Measurements from ENCODE around the gene PTX3.

DNA sequence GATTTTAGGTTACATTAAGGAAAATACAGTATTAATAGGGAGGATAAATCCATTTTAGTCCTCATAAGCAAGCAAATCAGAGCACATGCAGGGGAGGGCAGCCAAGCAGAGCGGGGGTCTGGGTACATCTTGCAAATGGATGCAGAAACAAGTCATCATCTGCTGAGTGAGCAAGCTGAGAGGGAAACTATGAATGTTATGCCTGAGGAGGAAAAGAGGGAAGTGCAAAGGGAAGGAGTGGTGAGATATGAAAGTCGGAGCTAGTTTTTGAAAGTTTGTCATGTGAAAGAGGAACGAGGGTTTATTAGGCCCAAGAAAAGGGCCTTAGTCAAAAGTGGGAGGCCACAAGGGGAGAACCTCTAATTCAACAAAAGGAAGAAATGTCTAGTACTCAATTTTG, 15.4 kb downstream of the PTX3 start:
- TF ChIP-seq TARDBP (IDR thresholded peaks at IDR 0.05; ENCODE audit: borderline replicate concordance) (no peak), CBX5 (IDR thresholded peaks at IDR 0.05; ENCODE audit: low read depth) (no peak)
- TF ChIP-seq, protein P1, sequence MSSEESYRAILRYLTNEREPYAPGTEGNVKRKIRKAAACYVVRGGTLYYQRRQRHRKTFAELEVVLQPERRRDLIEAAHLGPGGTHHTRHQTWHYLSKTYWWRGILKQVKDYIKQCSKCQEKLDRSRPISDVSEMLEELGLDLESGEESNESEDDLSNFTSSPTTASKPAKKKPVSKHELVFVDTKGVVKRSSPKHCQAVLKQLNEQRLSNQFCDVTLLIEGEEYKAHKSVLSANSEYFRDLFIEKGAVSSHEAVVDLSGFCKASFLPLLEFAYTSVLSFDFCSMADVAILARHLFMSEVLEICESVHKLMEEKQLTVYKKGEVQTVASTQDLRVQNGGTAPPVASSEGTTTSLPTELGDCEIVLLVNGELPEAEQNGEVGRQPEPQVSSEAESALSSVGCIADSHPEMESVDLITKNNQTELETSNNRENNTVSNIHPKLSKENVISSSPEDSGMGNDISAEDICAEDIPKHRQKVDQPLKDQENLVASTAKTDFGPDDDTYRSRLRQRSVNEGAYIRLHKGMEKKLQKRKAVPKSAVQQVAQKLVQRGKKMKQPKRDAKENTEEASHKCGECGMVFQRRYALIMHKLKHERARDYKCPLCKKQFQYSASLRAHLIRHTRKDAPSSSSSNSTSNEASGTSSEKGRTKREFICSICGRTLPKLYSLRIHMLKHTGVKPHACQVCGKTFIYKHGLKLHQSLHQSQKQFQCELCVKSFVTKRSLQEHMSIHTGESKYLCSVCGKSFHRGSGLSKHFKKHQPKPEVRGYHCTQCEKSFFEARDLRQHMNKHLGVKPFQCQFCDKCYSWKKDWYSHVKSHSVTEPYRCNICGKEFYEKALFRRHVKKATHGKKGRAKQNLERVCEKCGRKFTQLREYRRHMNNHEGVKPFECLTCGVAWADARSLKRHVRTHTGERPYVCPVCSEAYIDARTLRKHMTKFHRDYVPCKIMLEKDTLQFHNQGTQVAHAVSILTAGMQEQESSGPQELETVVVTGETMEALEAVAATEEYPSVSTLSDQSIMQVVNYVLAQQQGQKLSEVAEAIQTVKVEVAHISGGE (CRISPR knock-in tag; IDR thresholded peaks at IDR 0.05) = no peak
